DOHH2 (cell line): ENCODE measurements around the gene MYT1.

ENCODE experiments used
- CTCF ChIP-seq: fragments of 200-600 bp; sonication (generic); IDR thresholded peaks from one replicate; pipeline ENCODE4 v1.5.1; 2014; ENCODE audit warnings: antibody characterized with exemption, mild to moderate bottlenecking, low read depth, low read length; ENCODE audit not compliant: poor library complexity, severe bottlenecking
- EZH2phosphoT487 ChIP-seq: fragments of 200-600 bp; sonication (generic); IDR thresholded peaks from 2 replicates; pipeline ENCODE4 v1.6.1; 2017; ENCODE audit warnings: borderline replicate concordance, mild to moderate bottlenecking, antibody characterized with exemption, low read length, moderate library complexity, mixed read lengths

GRCh38 chr20:64155258-64156135, 8.8 kb upstream of the MYT1 start:
- TF ChIP-seq CTCF (no peak), EZH2phosphoT487 (no peak)
